Left renal pelvis (tissue), 4 donors: ENCODE measurements around the gene KHNYN. TPM values are rescaled to one million over a fixed set of nuclear protein-coding genes. Genes with fewer than 3 reads are reported as not detected.
"Not testable (repeated sequence)": the region's sequence is repeated elsewhere in the genome, so short reads cannot be mapped to it uniquely, and the experiment has no call there.

Experiments
- DNase-seq, 4 donors: peaks; one replicate each; pipeline ENCODE4 v3.0.0-alpha.2; 2013; ENCODE audit warnings: low read depth in 4 of 4, low spot score in 3 of 4
- polyA plus RNA-seq, 4 donors: library from polyadenylated mRNA; unstranded; fragments of 120-200 nt; gene quantifications; one replicate each; pipeline ENCODE4 v1.2.1, GENCODE V29; 2013; ENCODE audit not compliant: insufficient read length in 4 of 4

Gene KHNYN
- polyA plus RNA-seq, 4 donors: 35.8 to 50.0 (median 40.5) TPM

GRCh38 chr14:24436355-24437019 lies 6.7 kb downstream of the KHNYN start:
- DNase-seq: no peak

DNA sequence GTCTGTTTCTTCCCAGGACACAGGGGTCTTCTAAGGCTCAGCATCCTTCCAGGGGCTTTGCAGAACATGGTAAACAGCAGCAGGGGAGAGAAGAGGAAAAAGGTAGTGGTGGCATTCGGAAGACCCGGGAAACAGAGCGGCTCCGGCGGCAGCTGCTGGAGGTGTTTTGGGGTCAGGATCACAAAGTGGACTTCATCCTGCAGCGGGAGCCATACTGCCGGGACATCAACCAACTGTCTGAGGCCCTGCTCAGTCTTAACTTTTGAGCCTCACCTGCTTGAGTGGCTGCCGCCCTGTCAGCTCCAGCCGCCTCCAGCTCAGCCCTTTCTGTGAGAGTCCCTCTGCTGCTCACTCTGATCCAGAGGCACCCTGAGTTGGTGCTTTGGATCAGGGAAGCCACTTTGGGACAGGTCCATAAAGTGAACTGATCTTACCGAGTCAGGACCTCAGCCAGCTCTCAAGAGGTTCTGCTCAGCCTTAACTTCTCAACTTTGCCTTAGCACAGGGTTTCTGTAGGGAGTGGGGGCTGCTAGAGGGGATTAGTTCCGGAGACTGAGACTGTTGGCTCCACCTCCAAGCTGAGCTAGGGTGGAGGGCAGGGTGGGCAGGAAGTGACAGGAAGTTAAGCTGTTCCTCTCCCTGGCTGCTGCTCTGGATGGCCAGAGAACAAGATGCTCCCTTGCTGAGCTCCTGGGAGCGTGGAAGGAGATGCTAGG lies 7.4 kb downstream of the KHNYN start:
- DNase-seq: no peak

DNA sequence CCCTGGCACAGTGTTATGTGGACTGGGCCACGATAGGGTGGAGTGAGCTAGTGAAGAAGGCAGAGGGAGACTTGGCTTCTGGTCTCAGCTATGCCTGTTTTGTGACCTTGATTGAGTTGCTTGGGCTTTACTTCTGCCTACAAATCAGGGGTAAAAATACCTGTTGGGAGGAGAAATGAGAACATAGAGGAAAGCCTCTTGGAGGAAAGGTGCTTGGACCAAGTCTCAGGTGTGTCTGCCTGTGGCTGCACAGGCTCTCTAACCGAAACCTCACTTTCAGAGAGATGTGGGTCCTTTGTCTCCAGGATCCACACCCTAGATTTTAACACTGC lies 7.9 kb downstream of the KHNYN start:
- DNase-seq: no peak

DNA sequence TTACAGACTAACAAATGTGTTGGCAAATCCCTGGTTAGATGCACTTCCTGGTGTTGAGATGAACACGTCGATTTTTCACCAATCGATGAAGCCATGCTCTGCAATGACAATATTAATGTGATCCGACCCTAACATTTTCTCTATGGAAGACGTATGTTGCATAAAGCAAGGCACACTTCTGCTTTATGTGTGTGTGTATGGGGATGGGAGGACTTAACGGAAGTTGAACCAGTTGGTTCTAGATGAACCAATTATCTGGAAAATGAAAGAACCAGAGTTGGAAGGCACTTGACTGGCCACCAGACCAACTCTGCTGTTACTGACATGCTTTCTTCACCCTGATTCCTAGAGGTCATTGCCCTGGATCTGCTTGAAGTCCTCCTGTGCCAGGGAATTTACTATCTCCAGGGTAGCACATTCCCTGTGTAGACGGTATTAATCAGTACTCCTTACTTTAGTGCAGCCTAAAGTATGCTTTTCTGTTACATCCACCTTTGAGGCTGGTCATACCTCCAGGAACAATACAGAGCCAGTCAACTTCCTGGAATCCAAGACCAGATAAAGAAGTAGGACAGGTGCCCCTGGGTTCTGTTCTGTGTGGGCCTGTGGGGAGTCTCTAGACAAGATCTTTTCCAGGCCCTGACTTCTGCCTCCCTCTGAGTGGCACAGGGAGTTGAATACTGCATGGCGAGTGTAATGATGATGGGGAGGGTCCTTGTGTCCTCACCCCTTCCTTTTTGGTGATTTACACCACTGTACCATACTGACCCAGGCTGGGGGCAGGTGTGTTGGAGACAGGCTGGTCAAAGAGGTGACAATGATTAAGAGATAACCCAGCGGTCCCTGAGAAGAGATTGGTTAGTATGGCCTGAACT lies 8.7 kb downstream of the KHNYN start:
- no peak for DNase-seq

DNA sequence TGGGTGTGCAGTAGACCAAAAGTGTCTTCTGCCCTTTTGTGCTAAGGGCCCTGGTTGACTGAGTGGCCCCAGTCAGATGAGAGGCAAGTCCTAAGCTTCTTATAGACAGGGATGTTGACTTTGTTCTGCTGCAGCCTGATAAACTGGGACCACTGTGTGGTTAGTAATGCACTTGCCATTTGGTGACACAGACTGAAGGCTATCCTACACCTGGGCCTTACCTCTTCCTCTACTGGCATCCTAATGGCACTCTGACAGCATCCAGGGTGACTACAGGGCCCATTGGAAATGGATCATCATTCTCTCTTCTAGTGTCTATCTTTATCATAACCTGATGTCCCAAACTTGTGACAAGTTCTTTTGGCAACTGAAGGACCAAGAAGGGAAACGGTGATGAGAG lies 9.5 kb downstream of the KHNYN start:
- no peak for DNase-seq

DNA sequence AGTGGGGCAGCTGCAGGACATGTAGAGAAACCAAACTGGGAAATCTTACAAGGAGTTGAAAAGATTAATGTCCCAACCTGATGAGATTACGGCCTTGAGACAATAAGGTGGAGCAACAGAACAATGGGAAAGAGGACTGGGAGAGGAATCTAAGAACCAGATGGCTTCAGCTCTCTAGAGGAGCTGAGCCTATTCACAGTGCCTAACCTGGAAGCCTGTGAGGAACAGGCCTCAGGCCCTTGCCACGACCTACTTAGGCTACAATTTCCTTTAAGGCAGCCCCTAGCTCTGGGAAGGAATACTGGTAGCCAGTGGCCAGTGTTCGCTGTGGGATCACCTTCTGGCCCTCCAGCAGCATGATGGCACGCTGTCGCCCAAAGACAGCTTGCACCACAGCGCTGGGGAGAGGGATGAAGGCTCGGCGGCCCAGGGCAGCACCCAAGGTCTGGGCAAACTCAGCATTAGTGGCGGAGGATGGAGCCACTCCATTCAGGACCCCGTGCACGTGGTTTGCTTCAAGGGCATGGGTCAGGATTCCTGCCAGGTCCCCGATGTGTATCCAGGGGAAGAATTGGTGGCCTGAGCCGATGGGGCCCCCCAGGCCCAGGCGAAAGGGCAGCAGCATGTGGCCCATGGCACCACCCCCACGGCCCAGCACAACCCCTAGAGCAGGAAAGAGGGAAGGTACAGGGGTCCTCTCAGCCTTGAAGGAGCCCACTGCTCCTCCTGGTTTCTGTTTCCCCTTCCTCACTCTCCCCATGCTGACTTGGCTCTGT lies 10.3 kb downstream of the KHNYN start:
- no peak for DNase-seq

DNA sequence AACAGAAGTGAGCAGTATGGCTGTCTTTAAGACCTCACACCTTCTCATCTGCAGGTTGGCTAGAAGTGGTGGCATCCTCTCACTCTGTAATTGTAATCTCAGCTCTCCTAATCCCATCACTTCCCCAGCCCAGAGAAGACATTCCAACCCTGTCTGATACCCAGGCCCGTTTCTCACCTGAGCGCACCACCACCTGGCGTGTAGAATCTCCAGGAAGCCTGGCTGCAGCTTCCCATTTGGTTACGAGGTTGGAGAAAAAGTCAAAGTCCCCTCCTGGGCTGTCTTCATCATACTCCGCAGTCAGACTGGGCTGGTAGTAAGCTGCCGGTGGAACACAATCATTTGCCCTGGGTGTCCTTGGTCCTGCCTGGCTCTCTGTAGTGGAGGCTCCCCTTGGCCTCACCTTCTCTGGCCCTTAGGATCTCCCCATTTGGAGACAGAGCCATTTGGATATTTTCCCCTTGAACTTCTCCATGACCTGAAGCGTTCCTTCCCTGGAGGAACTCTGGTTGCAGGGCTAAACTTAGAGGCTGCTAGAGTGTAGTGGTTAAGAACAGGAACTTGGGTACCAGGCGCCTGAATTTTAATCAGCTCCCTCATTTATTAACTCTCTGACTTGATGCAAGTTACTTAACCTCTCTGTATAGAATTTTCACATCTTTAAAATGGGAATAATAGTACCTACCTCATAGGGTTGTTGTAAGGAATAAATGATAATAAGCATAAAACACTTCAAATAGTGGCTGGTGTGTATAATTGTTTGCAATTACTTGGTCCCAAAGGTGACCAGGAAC lies 11.0 kb downstream of the KHNYN start:
- no peak for DNase-seq

GRCh38 chr14:24441485-24441884 lies 11.7 kb downstream of the KHNYN start:
- no peak for DNase-seq

- DNase-seq: no peak
These were observed 12.1 kb downstream of the KHNYN start for GRCh38 chr14:24441904-24442239.

- DNase-seq: peak; percentile 97 to 99 (median 98)
These were observed 12.7 kb downstream of the KHNYN start, which contains the start of gene SDR39U1 for GRCh38 chr14:24442240-24443052. Gene SDR39U1, minus strand, starts transcription at chr14:24442776. Its CDS starts 7 bp downstream, at chr14:24442769.

DNA sequence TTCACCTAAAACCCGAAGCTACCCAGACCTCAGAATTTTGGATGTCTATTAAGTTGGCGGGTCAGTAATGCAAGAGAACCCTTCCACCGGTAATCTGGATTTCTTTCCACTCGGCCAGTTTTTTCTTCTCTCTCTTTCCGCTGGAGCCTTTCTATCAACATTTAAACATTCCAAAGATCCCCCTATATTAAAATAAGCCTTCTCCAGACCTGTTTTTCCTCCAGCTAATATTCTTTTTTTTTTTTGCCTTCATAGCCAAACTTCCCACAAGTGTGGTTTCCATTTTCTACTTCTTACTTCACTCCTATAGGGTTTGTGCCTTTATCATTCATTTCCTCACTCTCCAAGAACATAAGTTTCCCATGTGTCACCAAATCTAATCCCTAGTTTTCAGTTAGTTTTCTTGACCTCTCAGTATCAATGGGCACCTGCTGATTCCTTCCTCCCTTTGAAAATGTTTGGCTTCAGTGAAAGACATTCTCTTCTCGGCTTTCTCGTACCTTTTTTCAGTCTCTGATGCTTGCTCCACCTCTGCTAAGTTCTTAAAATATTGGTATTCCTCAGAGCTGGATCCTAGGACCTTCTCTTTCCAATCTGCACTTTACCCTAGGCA lies 13.4 kb downstream of the KHNYN start:
- no peak for DNase-seq

GRCh38 chr14:24450828-24451227 lies 21.1 kb downstream of the KHNYN start:
- not testable (repeated sequence) for DNase-seq

- DNase-seq: no peak
These were observed 27.2 kb downstream of the KHNYN start for GRCh38 chr14:24456980-24457379.

DNA sequence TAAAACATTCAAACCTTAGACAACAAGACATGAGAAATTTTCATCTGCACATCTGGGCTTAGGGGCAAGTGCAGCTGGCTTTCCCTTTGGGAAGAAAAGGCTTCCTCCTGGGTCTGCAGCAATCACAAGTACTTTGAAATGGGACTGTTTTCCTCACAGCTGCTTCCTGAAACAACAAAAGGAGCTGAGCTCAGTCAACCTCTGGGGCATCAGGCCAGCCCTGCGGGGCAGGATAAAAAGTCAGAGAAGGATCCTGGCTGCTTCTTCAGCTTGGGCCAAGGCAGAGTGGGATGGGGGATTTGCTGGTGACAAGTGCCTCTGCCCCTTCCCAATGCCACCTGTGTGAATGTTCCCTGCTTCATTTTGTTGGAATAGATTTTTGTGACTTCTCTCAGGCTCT lies 29.0 kb downstream of the KHNYN start:
- DNase-seq: no peak

DNA sequence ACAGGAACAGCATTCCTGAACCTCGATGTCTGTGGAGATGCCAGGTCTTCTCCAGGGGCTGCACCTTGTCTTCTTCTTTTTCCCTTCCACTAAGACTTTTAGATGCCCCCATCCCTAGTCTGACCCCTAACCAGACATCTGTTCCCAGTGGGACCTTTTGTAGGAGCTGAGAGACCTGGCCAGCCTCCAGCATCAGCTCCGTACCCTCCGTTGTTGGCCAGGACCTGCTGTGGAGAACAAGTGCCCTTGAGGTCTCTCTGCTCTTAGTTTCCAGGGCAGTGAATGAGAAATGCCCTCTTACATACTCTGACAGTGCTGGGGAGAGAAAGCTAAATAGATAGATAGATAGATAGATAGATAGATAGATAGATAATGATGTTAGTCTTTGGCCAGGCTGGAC lies 29.6 kb downstream of the KHNYN start:
- no peak for DNase-seq

DNA sequence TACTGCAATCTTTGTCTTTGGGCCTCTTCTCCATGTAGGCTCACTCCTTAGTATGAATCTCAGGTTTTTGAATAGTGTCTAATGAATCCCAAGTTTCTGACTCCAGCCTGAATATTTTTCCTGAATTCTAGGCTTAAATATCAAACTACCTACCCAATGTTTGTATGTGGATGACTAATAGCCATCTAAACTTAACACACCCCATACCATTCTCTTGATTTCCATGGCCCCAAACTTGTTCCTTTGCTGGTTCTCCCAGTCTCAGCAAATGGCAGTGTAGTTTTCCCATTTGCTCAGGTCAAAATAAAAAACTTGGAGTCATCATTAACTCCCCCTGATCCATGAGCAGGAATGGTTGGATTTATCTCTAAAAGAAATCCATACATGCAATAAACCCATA lies 31.6 kb downstream of the KHNYN start:
- no peak for DNase-seq

GRCh38 chr14:24463017-24463883 lies 33.5 kb downstream of the KHNYN start:
- DNase-seq: no peak
